ENCODE results near the gene USP11.

DNA sequence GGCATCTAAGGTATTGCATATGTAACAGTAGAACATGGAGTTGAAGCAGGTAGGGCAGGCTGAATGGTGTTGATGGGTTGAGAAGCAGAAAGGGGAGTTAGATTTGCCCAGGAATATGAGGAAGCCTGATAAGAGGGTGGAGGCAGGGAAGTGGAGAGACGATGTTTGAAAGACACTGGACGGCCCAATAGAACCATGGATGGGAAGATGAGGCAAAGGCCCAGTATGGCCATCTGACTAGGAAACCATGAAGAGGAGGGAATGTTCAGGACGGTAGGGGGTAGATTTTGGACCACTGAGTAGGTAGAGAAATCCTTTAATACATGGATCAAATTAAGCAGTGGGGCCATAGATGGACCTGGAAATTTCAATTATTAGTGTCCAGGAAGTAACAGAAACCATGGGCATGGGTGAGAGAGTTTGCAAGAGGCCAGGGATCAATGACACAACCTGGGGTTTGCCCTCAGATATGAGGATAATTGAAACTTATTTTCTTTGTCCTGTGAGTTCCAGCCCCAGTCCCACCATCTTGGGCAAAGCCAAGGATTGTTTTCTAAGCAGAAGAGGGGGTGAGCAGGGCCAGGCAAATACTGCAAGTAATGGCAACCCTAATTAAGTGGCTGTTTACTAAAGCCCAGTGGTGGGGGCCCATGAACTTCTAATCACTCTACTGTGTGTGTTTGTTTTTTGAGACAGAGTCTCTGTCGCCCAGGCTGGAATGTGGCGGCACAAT lies 2.5 kb upstream of the USP11 start:
- TF ChIP-seq CTCF (IDR thresholded peaks at IDR 0.05 in 4 of 5, conservative IDR thresholded peaks at IDR 0.05 in 1 of 5) (no peak), POLR2A (IDR thresholded peaks at IDR 0.05) (no peak)

All from gastrocnemius medialis (tissue), 4 donors.